ENCODE measurements around the gene XPO6.

The XPO6 gene

GRCh38 chr16:28064150-28064549, 147.6 kb downstream of the XPO6 start:
- DNase-seq (ENCODE audit: low read depth, low spot score): no peak

DNA sequence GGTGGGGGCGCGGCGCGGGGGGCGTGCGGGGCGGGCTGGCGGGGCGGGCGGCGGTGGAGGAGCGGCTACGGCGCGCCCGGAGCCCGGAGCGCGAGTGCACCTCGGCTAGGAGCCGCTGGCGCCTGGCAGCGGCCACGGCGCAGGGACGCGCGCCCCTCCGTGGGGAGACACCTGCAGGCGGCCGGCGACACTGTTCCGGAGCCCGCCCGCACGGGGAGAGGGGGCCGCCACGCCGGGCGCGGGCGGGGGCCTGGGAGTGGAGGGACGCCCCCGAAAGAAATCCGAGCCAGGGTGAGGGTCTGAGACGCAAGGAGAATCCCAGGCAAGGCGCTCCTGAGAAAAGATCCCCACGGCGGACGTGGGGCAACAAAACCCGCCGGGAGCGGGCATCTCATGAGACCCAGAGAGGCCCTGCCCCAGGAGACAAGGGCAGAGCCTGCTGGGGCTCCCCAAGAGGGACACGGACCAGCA, 148.1 kb downstream of the XPO6 start, which contains the start of gene GSG1L:
GSG1L (minus strand) TSS at position 124 of the 471 bp plus-strand sequence. CDS start 290 bp downstream, outside the sequence.
- DNase-seq (ENCODE audit: low read depth, low spot score): no peak

DNA sequence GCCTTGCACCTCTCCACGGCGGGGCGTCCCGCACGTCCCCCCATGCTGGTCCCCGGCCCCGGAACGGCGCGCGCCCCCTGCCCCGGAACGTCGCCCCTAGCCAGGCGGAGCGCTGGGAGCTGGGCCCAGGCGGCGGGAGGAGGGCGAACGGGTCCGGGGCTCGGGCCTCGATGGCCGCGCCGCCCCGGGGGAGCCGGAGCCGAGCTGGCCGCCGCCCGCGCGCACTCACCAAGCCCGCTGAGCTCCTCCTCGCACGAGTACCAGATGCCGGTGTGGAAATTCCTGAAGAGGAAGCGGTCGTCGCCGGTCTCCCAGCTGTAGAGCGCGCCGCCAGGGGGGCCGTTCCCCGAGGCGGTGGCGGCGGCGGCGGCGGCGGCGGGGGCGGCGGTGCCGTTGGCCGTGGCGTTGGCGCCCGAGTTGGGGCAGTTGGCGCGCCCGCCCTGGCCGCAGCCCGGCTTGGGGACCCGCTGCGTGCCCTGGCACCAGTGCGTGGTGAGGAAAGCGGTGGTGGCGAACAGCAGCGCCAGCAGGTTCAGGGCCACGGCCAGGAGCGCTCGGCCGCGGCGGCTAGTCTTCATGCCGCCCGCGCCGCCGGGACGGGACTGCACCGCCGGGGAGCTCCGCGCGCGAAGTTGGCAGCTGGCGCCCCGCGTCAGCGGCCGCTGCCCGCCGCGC, 148.8 kb downstream of the XPO6 start:
- DNase-seq (ENCODE audit: low read depth, low spot score): no peak

- no peak for DNase-seq (ENCODE audit: low read depth, low spot score)
These were observed 149.4 kb downstream of the XPO6 start for GRCh38 chr16:28062261-28062846.

DNA sequence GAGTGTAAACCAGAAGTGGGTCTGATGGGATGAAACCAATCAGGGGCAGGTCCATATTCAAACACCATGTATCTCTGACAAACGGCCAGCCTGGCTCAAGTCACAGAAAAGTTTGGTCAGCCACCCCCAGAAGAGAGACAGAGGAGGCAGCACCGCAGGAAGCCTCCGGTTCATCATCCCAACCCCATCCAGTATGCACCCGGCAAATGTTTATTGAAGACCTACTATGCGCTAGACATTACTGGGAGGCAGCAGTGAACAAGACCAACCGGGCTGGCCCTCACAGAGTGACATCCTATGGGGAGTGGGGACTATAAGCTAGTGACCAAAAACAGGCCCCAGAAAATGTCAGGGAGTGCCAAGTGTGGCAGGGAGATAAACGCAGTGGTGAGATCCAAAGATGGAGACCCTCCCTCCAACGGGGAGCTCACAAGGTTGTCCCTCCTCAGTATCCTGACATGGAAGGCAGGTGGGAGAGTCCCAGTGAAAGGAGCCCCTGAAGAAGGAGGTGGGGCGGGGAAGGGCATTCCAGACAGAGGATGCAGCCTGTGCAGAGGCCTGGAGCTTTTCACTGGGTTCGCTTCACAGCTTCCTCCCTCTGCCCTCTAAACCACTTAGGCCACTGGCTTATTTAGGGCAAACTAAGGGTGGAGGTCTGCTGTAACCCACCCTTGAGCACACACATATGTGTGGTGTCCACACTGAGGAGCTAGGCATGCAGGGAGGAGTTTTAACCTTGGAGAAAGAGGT, 150.2 kb downstream of the XPO6 start:
- DNase-seq (ENCODE audit: low read depth, low spot score): no peak

DNA sequence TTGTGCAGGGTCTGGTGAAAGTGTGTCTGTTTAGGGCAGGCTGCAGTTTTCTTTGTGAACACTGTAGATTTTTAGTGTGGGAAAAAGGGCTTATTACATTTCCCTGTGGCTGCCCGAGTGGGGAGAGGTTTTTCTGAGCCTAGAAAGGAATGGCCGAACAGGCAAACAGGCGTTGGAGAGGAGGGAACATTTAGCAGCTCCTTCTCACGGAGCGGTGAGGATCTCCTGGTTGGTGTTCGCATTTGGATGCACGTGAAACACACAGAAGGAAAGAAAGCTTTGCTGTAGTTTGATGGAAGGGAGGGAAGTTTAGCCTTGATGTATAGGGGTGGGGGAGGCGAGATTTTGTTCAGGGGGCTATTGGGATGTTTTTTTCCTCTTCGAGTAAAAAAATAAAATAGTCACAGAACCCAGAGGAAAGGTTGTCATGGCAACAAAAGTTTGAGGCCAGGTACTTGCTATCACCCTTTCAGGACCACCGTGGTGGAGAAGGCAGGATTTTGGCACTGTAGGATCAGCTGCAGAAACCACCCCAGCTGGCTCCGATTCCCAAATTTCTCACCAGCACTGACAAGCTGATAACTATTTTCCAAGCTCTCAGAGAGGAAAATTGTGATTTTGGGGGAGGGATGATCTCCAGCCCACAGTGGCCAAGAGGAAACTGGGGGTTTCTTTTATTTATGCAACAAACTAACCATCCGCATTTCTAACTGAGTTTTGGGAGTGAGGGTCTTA, 151.8 kb downstream of the XPO6 start:
- DNase-seq (ENCODE audit: low read depth, low spot score): no peak

GRCh38 chr16:28058839-28059589, 152.8 kb downstream of the XPO6 start:
- no peak for DNase-seq (ENCODE audit: low read depth, low spot score)

DNA sequence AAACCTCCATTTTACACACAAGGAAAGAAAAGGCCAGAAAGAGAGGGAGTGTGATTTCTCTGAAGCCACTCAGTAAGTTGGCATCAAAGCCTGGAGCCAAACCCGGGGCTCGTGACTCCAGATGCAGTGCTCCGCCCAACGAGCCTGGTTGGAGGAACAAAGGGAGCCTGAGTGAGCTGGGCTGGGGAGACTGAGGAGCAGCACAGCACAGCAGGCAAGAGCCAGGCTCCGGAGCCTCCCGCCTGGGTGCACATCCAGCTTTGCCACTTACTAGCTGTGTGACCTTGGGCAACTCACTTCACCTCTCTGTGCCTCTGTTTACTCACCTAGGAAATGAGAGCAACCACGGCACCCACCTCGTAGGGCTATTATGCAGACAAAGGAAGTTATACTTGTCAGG, 153.8 kb downstream of the XPO6 start:
- DNase-seq (ENCODE audit: low read depth, low spot score): no peak

GRCh38 chr16:28053461-28053860, 158.3 kb downstream of the XPO6 start:
- DNase-seq (ENCODE audit: low read depth, low spot score): no peak

DNA sequence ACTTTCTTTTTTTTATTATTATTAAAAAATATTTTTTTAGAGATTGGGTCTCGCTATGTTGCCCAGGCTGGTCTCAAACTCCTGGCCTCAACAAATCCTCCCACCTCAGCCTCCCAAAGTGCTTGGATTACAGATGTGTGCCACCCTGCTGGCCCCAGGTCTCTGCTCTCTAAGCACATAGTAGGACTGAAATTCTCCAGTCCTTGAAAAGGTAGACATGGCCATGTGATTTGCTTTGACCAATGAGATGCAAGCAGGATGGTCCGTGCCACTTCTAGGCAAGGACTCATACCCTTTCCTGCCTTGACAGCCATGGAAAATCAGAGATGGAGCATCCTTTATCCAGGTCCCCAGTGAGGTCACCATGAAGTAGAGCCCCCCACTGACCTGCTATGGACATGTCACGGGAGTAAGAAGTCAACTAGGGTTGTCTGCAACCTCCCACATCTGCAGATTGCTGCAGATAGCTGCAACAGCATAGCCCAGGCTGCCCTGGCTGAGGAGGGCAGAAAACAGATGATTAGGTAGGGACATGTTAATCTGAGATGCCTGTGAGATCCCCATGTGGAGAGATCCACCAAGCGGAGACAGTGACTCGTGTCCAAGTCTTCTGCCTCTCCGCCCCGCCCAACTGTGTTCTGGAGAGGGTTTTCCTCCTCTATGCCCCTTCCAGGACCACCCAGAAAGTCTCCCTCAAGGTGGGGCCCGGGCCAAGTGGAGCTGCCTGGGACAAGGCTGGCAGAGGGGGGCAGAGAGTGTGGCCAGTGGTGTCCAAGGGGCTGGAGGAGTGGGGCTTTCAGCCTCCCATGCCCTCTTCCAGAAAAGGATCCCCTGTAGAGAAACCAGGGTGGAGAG, 159.3 kb downstream of the XPO6 start:
- no peak for DNase-seq (ENCODE audit: low read depth, low spot score)

DNA sequence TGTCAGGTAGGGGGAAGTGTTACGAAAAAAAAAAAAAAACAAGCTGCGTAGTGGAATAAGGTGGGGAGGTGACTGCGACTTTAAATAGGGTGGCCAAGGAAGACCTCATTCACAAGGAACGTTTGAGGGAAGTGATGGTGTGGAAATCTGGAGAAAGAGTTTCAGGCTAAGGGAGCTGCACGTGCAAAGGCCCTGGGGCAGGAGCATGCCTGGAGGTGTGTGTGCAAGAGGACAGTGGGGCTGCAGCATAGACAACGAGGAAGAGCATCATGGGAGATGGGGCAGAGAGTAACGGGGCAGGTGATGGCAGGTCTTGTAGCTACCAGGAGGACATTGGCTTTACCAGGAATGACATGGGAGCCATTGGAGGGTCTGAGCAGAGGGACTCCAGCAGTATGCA, 160.3 kb downstream of the XPO6 start:
- DNase-seq (ENCODE audit: low read depth, low spot score): no peak

All from activated CD4-positive, CD25-positive, alpha-beta regulatory T cell treated with anti-CD3 and anti-CD28 coated beads, Interleukin-2, amount 50 U/mL, for 16 hours (primary cell).